Ovary (tissue), 3 donors: ENCODE data around the gene DOC2B.
"Not testable (repeated sequence)": the region's sequence is repeated elsewhere in the genome, so short reads cannot be mapped to it uniquely, and the experiment has no call there.

Source experiments
- EP300 ChIP-seq: sonication (generic); formaldehyde crosslinking; IDR thresholded peaks from one replicate; pipeline ENCODE4 v1.6.1; 2017; ENCODE audit warnings: antibody characterized with exemption
- POLR2A ChIP-seq: fragments of 450-650 bp; IDR thresholded peaks from one replicate; pipeline ENCODE4 v1.6.1; 2017; ENCODE audit warnings: antibody characterized with exemption, mild to moderate bottlenecking, moderate library complexity
- TF ChIP-seq, protein P1 (sequence below), 3 donors: fragments of 450-650 bp in 2 of 3; fragments of 200-600 bp in 1 of 3; IDR thresholded peaks; one replicate each; pipeline versions ENCODE4 v1.5.1 to v1.8.0; 2016 to 2022; ENCODE audit warnings: antibody characterized with exemption in 3 of 3, mild to moderate bottlenecking in 1 of 3
- donor health status: DM: no; HTN: no; CAD: no.

GRCh38 chr17:139401-140205, 41.8 kb downstream of the DOC2B start:
- not testable (repeated sequence) for TF ChIP-seq POLR2A, EP300
- TF ChIP-seq, protein P1, sequence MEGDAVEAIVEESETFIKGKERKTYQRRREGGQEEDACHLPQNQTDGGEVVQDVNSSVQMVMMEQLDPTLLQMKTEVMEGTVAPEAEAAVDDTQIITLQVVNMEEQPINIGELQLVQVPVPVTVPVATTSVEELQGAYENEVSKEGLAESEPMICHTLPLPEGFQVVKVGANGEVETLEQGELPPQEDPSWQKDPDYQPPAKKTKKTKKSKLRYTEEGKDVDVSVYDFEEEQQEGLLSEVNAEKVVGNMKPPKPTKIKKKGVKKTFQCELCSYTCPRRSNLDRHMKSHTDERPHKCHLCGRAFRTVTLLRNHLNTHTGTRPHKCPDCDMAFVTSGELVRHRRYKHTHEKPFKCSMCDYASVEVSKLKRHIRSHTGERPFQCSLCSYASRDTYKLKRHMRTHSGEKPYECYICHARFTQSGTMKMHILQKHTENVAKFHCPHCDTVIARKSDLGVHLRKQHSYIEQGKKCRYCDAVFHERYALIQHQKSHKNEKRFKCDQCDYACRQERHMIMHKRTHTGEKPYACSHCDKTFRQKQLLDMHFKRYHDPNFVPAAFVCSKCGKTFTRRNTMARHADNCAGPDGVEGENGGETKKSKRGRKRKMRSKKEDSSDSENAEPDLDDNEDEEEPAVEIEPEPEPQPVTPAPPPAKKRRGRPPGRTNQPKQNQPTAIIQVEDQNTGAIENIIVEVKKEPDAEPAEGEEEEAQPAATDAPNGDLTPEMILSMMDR (IDR thresholded peaks at IDR 0.05): not testable (repeated sequence)
